Tibial artery (tissue), 4 donors: ENCODE results near the gene NSUN6.

ENCODE experiments used
- DNase-seq, 2 donors: peaks; one replicate each; pipeline ENCODE4 v3.0.0-alpha.2; 2019
- H3K27ac ChIP-seq, 2 donors: fragments of 200-600 bp; sonication (generic) in 1 of 2; 1 replicate in 1 of 2; 2 replicates in 1 of 2; pipeline ENCODE4 v1.5.1; 2018 to 2019; ENCODE audit warnings: mild to moderate bottlenecking in 1 of 2
- H3K27me3 ChIP-seq, 2 donors: fragments of 200-600 bp; sonication (generic) in 1 of 2; one replicate each; pipeline versions ENCODE4 v1.5.1 to v1.6.0; 2016 to 2019
- H3K36me3 ChIP-seq, 3 donors: fragments of 200-600 bp; sonication (generic) in 2 of 3; one replicate each; pipeline ENCODE4 v1.5.1; 2016 to 2019; ENCODE audit warnings: mild to moderate bottlenecking in 2 of 3
- H3K4me1 ChIP-seq, 4 donors: fragments of 200-600 bp; sonication (generic) in 2 of 4; 1 replicate in 3 of 4; 2 replicates in 1 of 4; pipeline ENCODE4 v1.5.1; 2016 to 2019
- H3K4me3 ChIP-seq, 2 donors: fragments of 200-600 bp; sonication (generic) in 1 of 2; 1 replicate in 1 of 2; 2 replicates in 1 of 2; pipeline ENCODE4 v1.5.1; 2018 to 2019; ENCODE audit warnings: mild to moderate bottlenecking in 2 of 2
- H3K9me3 ChIP-seq, 3 donors: fragments of 200-600 bp; sonication (generic) in 1 of 3; one replicate each; pipeline ENCODE4 v1.5.1; 2016 to 2019
- CTCF ChIP-seq, 2 experiments: fragments of 200-600 bp in 1 of 2; fragments of 450-650 bp in 1 of 2; IDR thresholded peaks; one replicate each; pipeline ENCODE4 v1.5.1; 2017 to 2019; ENCODE audit warnings: antibody characterized with exemption in 2 of 2, mild to moderate bottlenecking in 1 of 2, moderate library complexity in 1 of 2
- intact Hi-C: fragments of 100-400 bp; cut with DNase I; formaldehyde crosslinking; loops from one replicate; pipeline ENCODE4 v1.15.0; 2023; ENCODE audit warnings: low total_unique reads

Gene NSUN6

GRCh38 chr10:18498998-18499397 is 152.4 kb downstream of the NSUN6 start:
- DNase-seq = no peak
- intact Hi-C loops = no loop called here
- Histone ChIP-seq H3K27ac (no peak overlapping the region), H3K4me1 (no peaks in the 10 kb centered on the region), H3K9me3 (no peaks in the 10 kb centered on the region), H3K36me3 (no peaks in the 10 kb centered on the region), H3K4me3 (no peak overlapping the region), H3K27me3 (no peaks in the 10 kb centered on the region)
- no peak for TF ChIP-seq CTCF (IDR thresholded peaks at IDR 0.05)

GRCh38 chr10:18497806-18498369 is 153.5 kb downstream of the NSUN6 start:
- no peak for TF ChIP-seq CTCF (IDR thresholded peaks at IDR 0.05)
- Histone ChIP-seq H3K9me3 (no peaks in the 10 kb centered on the region), H3K36me3 (no peaks in the 10 kb centered on the region), H3K27ac (no peak overlapping the region), H3K27me3 (no peaks in the 10 kb centered on the region), H3K4me3 (no peak overlapping the region), H3K4me1 (no peaks in the 10 kb centered on the region)
- intact Hi-C loops = no loop called here
- DNase-seq = no peak
